Ishikawa (cell line): ENCODE results near the gene COL28A1.

Experiments
- CEBPB ChIP-seq: IDR thresholded peaks from 2 replicates; pipeline ENCODE4 v1.6.1; 2012
- CREB1 ChIP-seq: IDR thresholded peaks from 2 replicates; pipeline ENCODE4 v1.6.1; 2012; ENCODE audit warnings: low read depth
- EGR1 ChIP-seq: IDR thresholded peaks from 2 replicates; pipeline ENCODE4 v1.6.1; 2012
- EP300 ChIP-seq: IDR thresholded peaks from 2 replicates; pipeline ENCODE4 v1.6.1; 2012; ENCODE audit warnings: borderline replicate concordance
- FOXM1 ChIP-seq: IDR thresholded peaks from 2 replicates; pipeline ENCODE4 v1.6.1; 2012; ENCODE audit warnings: low read depth, borderline replicate concordance
- MAX ChIP-seq: IDR thresholded peaks from 2 replicates; pipeline ENCODE4 v1.6.1; 2012
- NFIC ChIP-seq: IDR thresholded peaks from 2 replicates; pipeline ENCODE4 v1.6.1; 2012
- RAD21 ChIP-seq: IDR thresholded peaks from 2 replicates; pipeline ENCODE4 v1.6.1; 2012; ENCODE audit warnings: low read depth
- REST ChIP-seq: IDR thresholded peaks from 2 replicates; pipeline ENCODE4 v1.6.1; 2012; ENCODE audit warnings: low read depth, mild to moderate bottlenecking
- TAF1 ChIP-seq: IDR thresholded peaks from 2 replicates; pipeline ENCODE4 v1.6.1; 2012; ENCODE audit warnings: low read depth, mild to moderate bottlenecking
- TCF12 ChIP-seq: IDR thresholded peaks from 2 replicates; pipeline ENCODE4 v1.6.1; 2012; ENCODE audit warnings: low read depth
- TEAD4 ChIP-seq: IDR thresholded peaks from 2 replicates; pipeline ENCODE4 v1.6.1; 2012
- USF1 ChIP-seq: IDR thresholded peaks from 2 replicates; pipeline ENCODE4 v1.6.1; 2012
- YY1 ChIP-seq: IDR thresholded peaks from 2 replicates; pipeline ENCODE4 v1.6.1; 2012; ENCODE audit warnings: low read depth
- ZBTB7A ChIP-seq: IDR thresholded peaks from 2 replicates; pipeline ENCODE4 v1.6.1; 2012; ENCODE audit warnings: low read depth

COL28A1 gene

GRCh38 chr7:7329326-7329725 lies 206.3 kb downstream of the COL28A1 start:
- no peak for TF ChIP-seq ZBTB7A
- TF ChIP-seq CREB1 = no peak
- TF ChIP-seq MAX = no peak
- no peak for TF ChIP-seq TEAD4
- TF ChIP-seq FOXM1 = no peak
- TF ChIP-seq TCF12 = no peak
- no peak for TF ChIP-seq NFIC
- no peak for TF ChIP-seq USF1

GRCh38 chr7:7327423-7327822 lies 208.2 kb downstream of the COL28A1 start:
- TF ChIP-seq MAX (no peak), USF1 (no peak), TCF12 (no peak), ZBTB7A (no peak), EP300 (no peak), FOXM1 (no peak), TEAD4 (no peak)

GRCh38 chr7:7324698-7325097 lies 211.0 kb downstream of the COL28A1 start:
- TF ChIP-seq TCF12 = no peak
- no peak for TF ChIP-seq REST
- no peak for TF ChIP-seq FOXM1

GRCh38 chr7:7323921-7324320 lies 211.8 kb downstream of the COL28A1 start:
- no peak for TF ChIP-seq EP300

GRCh38 chr7:7323352-7323751 lies 212.3 kb downstream of the COL28A1 start:
- TF ChIP-seq ZBTB7A (no peak), TAF1 (no peak), NFIC (no peak), YY1 (no peak), FOXM1 (no peak), TCF12 (peak; percentile 47; the same call in 1 of the 2 replicates), CREB1 (no peak), EP300 (peak; percentile 45; the same call in 1 of the 2 replicates), MAX (no peak), USF1 (no peak)

GRCh38 chr7:7321681-7322080 lies 214.0 kb downstream of the COL28A1 start:
- TF ChIP-seq EGR1 (no peak), REST (no peak), USF1 (no peak), TAF1 (no peak), TCF12 (peak; percentile 96), RAD21 (peak; percentile 25; the same call in 1 of the 2 replicates), CEBPB (peak; percentile 55; the same call in 1 of the 2 replicates), CREB1 (no peak), EP300 (peak; percentile 94), FOXM1 (peak; percentile 84), MAX (peak; percentile 65), NFIC (peak; percentile 94), YY1 (peak; percentile 53), TEAD4 (peak; percentile 86), ZBTB7A (no peak)
